Astrocyte (in vitro differentiated cells and primary cell): ENCODE measurements around the gene OBSL1. TPM values are rescaled to one million over a fixed set of nuclear protein-coding genes. Genes with fewer than 3 reads are reported as not detected.

Experiments
- DNase-seq: peaks from one replicate; pipeline ENCODE4 v3.0.0-alpha.2; 2010; ENCODE audit warnings: low read depth
- FAIRE-seq: peaks from 2 replicates; lab custom pipeline; 2011; peaks lifted over from hg19 to GRCh38; lab: Jason Lieb, UNC
- H2AFZ ChIP-seq: 2 replicates; pipeline ENCODE4 v1.6.0; 2012; ENCODE audit warnings: low read depth, low read length, inconsistent platforms
- H3K27ac ChIP-seq: 2 replicates; pipeline ENCODE4 v1.5.1; 2011; ENCODE audit warnings: low read depth, low read length, inconsistent platforms
- H3K27me3 ChIP-seq: 2 replicates; pipeline ENCODE4 v1.6.0; 2011; ENCODE audit warnings: low read length, inconsistent platforms; ENCODE audit not compliant: insufficient read depth
- H3K36me3 ChIP-seq: 2 replicates; pipeline ENCODE4 v1.5.1; 2011; ENCODE audit warnings: low read length, inconsistent platforms; ENCODE audit not compliant: insufficient read depth
- H3K4me1 ChIP-seq: 2 replicates; pipeline ENCODE4 v1.5.1; 2011; ENCODE audit warnings: low read length, inconsistent platforms; ENCODE audit not compliant: insufficient read depth
- H3K4me2 ChIP-seq: 2 replicates; pipeline ENCODE4 v1.6.0; 2012; ENCODE audit warnings: low read length, inconsistent platforms
- H3K4me3 ChIP-seq: 2 replicates; pipeline ENCODE4 v1.5.1; 2011; ENCODE audit warnings: low read depth, mild to moderate bottlenecking, low read length, inconsistent platforms; ENCODE audit not compliant: insufficient read depth
- H3K79me2 ChIP-seq: 2 replicates; pipeline ENCODE4 v1.6.0; 2012; ENCODE audit warnings: mild to moderate bottlenecking, low read length, inconsistent platforms; ENCODE audit not compliant: insufficient read depth
- H3K9ac ChIP-seq: 2 replicates; pipeline ENCODE4 v1.6.0; 2012; ENCODE audit warnings: mild to moderate bottlenecking, low read length, inconsistent platforms
- H3K9me3 ChIP-seq: 2 replicates; pipeline ENCODE4 v1.5.1; 2012; ENCODE audit warnings: low read depth, mild to moderate bottlenecking, low read length, inconsistent platforms; ENCODE audit not compliant: insufficient read depth
- H4K20me1 ChIP-seq: 2 replicates; pipeline ENCODE4 v1.6.0; 2012; ENCODE audit warnings: low read length, inconsistent platforms; ENCODE audit not compliant: insufficient read depth
- H3K27ac Mint-ChIP-seq: one replicate; pipeline ENCODE4 v1.8.0; 2021; ENCODE audit warnings: mild to moderate bottlenecking, mixed read lengths; ENCODE audit not compliant: unreplicated experiment
- H3K27me3 Mint-ChIP-seq: one replicate; pipeline ENCODE4 v1.8.0; 2021; ENCODE audit warnings: low read depth, mixed read lengths; ENCODE audit not compliant: unreplicated experiment
- H3K36me3 Mint-ChIP-seq: one replicate; pipeline ENCODE4 v1.8.0; 2021; ENCODE audit warnings: low read depth, mixed read lengths; ENCODE audit not compliant: unreplicated experiment
- H3K4me1 Mint-ChIP-seq: one replicate; pipeline ENCODE4 v1.8.0; 2021; ENCODE audit warnings: low read depth, mixed read lengths; ENCODE audit not compliant: unreplicated experiment
- H3K4me3 Mint-ChIP-seq: one replicate; pipeline ENCODE4 v1.8.0; 2021; ENCODE audit warnings: mild to moderate bottlenecking, moderate library complexity, mixed read lengths; ENCODE audit not compliant: unreplicated experiment
- H3K9me3 Mint-ChIP-seq: one replicate; pipeline ENCODE4 v1.8.0; 2021; ENCODE audit warnings: mild to moderate bottlenecking, mixed read lengths; ENCODE audit not compliant: unreplicated experiment
- CTCF ChIP-seq: IDR thresholded peaks from 2 replicates; pipeline ENCODE4 v1.5.1; 2011; ENCODE audit warnings: low read depth, mild to moderate bottlenecking, inconsistent platforms, low read length, moderate library complexity; ENCODE audit not compliant: insufficient read depth
- EZH2 ChIP-seq: IDR thresholded peaks from 2 replicates; pipeline ENCODE4 v1.6.1; 2012; ENCODE audit warnings: mild to moderate bottlenecking, low read length, inconsistent platforms; ENCODE audit not compliant: insufficient read depth
- total RNA-seq: library from RNA; stranded (reverse); gene quantifications from 2 replicates; pipeline ENCODE4 v1.2.1, GENCODE V29; 2021

The OBSL1 gene
- total RNA-seq, 1 donor from 2014 or later = 77.5 TPM

- Histone ChIP-seq H2AFZ (no peak overlapping the region), H3K4me3 (no peak overlapping the region), H3K36me3 (peaks cover 13% of the 10 kb centered on the region), H3K9ac (no peak overlapping the region), H3K79me2 (peaks cover 18% of the 10 kb centered on the region), H3K27me3 (no peaks in the 10 kb centered on the region), H3K27ac (no peak overlapping the region), H3K9me3 (no peaks in the 10 kb centered on the region), H3K4me1 (peaks cover 19% of the 10 kb centered on the region), H3K4me2 (no peak overlapping the region), H4K20me1 (peaks cover 42% of the 10 kb centered on the region)
- Mint-ChIP-seq H3K4me3 (no peak overlapping the region), H3K27ac (no peak overlapping the region), H3K9me3 (no peaks in the 10 kb centered on the region), H3K27me3 (peaks cover 12% of the 10 kb centered on the region), H3K4me1 (peaks cover 7% of the 10 kb centered on the region), H3K36me3 (peaks cover 9% of the 10 kb centered on the region)
- DNase-seq (no peak), FAIRE-seq (no peak)
- TF ChIP-seq EZH2 (no peak), CTCF (no peak)
Observed at GRCh38 chr2:219536425-219536824, 34.9 kb downstream of the OBSL1 start.

GRCh38 chr2:219533930-219534661 lies 37.2 kb downstream of the OBSL1 start:
- Mint-ChIP-seq H3K36me3 (peaks cover 2% of the 10 kb centered on the region), H3K4me1 (peaks cover 7% of the 10 kb centered on the region), H3K27me3 (peaks cover 33% of the 10 kb centered on the region), H3K27ac (peak overlapping the region; percentile 58), H3K9me3 (no peaks in the 10 kb centered on the region), H3K4me3 (no peak overlapping the region)
- Histone ChIP-seq H3K27me3 (peaks cover under 1% of the 10 kb centered on the region), H3K36me3 (no peaks in the 10 kb centered on the region), H3K4me1 (peaks cover 21% of the 10 kb centered on the region), H2AFZ (no peak overlapping the region), H3K4me3 (no peak overlapping the region), H3K9ac (no peak overlapping the region), H4K20me1 (peaks cover 19% of the 10 kb centered on the region), H3K27ac (no peak overlapping the region), H3K9me3 (no peaks in the 10 kb centered on the region), H3K4me2 (no peak overlapping the region), H3K79me2 (no peaks in the 10 kb centered on the region)
- TF ChIP-seq EZH2 = no peak
- no peak for TF ChIP-seq CTCF
- DNase-seq = no peak
- no peak for FAIRE-seq

- Histone ChIP-seq H3K27me3 (peaks cover 13% of the 10 kb centered on the region), H3K9ac (no peak overlapping the region), H4K20me1 (peaks cover under 1% of the 10 kb centered on the region), H3K36me3 (no peaks in the 10 kb centered on the region), H3K27ac (no peak overlapping the region), H3K4me3 (no peak overlapping the region), H3K4me2 (no peak overlapping the region), H2AFZ (no peak overlapping the region), H3K79me2 (no peaks in the 10 kb centered on the region), H3K4me1 (peaks cover 9% of the 10 kb centered on the region), H3K9me3 (no peaks in the 10 kb centered on the region)
- H3K4me1 Mint-ChIP-seq = peaks cover 3% of the 10 kb centered on the region
- peaks cover 46% of the 10 kb centered on the region for H3K27me3 Mint-ChIP-seq
- H3K27ac Mint-ChIP-seq = no peak overlapping the region
- no peak for DNase-seq
- H3K36me3 Mint-ChIP-seq = peaks cover 2% of the 10 kb centered on the region
- no peak for FAIRE-seq
- no peak for TF ChIP-seq EZH2
- TF ChIP-seq CTCF = no peak
- no peak overlapping the region for H3K4me3 Mint-ChIP-seq
- no peaks in the 10 kb centered on the region for H3K9me3 Mint-ChIP-seq
Observed at GRCh38 chr2:219532378-219532649, 39.0 kb downstream of the OBSL1 start.
